Stimulated activated CD4-positive, alpha-beta T cell treated with anti-CD3 and anti-CD28 coated beads, TNF-alpha, amount 100 ng/mL, for 1 hour (primary cell): ENCODE data around the gene KCNS1.
"Not testable (repeated sequence)": the region's sequence is repeated elsewhere in the genome, so short reads cannot be mapped to it uniquely, and the experiment has no call there.

Source experiments
- DNase-seq, 3 donors: peaks; one replicate each; pipeline ENCODE4 v3.0.0-alpha.2; 2020; ENCODE audit warnings: low read depth in 3 of 3, low spot score in 1 of 3

Gene KCNS1, protein sequence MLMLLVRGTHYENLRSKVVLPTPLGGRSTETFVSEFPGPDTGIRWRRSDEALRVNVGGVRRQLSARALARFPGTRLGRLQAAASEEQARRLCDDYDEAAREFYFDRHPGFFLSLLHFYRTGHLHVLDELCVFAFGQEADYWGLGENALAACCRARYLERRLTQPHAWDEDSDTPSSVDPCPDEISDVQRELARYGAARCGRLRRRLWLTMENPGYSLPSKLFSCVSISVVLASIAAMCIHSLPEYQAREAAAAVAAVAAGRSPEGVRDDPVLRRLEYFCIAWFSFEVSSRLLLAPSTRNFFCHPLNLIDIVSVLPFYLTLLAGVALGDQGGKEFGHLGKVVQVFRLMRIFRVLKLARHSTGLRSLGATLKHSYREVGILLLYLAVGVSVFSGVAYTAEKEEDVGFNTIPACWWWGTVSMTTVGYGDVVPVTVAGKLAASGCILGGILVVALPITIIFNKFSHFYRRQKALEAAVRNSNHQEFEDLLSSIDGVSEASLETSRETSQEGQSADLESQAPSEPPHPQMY

DNA sequence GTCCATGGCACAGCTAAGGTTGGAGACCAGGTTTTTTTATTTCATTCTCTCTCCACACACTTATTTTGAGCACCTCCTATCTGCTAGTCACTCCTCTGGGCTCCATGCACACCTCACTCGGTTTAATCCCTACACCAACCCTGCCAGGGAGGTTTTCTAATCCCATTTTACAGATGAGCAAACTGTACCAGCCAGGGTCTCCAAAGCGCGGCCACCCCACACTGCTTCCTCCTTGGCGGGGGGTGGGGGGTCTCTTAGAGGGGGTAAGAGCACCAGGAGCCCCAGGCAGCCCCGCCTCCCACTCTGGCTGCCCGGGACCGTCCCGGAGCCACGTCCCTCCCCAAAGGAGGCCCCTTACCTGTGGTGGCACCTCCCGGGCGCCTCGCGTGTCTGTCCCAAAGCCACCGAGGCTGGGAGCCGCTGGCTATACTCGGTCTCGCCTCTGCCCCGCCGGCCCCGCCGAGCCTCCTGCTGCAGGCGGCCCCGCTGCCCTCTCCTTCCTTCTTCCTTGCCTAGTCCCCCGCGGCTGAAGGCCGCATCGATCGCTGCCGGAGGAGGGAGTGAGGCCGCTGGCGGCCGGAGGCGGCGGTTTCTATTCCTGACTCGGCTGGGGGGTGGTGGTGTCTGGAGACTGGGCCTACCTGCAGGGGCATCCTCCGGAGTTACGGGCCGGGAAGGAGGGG lies at the start of gene KCNS1:
KCNS1 (minus strand) TSS at position 565 of the 683 bp plus-strand sequence. CDS start 1,891 bp downstream, outside the sequence.
- DNase-seq, result no peak

DNA sequence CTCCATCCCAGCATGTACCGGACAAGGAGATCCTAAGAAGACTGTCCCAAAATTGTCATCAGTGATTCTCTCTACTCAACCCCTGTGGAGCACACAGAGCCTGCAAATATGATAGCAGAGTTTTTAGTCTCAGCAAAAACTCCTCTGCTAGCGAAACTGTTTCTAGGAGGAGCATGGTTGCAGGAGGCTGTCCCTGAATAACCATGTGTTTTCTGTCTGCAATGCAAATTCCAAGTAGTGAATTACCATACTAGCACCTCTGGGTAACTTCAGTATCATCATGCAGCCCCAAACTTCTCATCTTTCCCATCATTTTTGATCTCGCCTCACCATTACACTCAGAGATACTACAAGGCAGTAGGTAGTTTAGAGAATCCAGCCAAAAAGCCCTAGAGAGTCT lies 48.1 kb upstream of the KCNS1 start:
- no peak for DNase-seq

DNA sequence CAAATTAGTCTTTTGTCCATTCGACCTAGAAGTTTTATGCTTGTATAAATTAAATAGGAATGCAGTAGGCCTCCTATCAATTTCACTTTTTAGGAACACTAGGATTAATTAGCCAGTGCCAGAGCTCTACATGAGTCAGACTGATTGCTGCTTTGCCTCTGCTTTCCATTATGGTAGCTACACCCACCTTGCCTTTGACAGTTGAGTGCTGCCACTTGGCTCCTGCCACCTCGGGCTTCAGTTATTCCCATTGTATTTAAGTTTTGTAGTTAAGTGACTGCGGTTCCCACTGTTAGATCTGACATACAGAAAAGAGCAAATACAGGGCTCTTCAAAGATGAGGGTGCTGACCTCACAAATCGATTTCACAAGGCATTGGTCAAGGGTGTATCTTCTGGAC lies 39.9 kb upstream of the KCNS1 start:
- DNase-seq, result no peak

DNA sequence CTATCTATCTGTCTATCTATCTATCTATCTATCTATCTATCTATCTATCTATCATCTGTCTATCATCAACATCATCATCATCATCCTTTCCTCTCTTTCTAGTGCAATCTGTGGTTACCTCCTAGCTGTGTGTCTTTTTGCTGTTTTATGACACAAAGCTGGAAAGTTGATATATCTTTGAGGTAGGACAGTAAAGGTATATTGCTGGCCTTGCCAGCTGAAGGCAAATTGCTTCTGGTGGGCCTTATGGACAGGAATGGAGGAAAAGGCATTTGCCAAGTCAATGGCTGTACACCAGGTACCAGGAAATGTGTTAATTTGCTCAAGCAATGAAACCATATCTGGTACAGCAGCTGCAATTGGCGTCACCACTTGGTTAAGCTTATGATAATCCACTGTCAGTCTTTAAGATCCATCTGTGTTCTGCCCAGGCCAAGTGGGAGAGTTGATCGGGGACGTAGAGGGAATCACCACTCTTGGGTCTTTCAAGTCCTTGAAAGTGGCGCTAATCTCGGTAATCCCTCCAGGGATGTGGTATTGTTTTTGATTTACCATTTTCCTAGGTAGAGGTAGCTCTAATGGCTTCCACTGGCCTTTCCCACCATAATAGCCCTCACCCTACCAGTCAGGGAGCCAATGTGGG lies 38.9 kb upstream of the KCNS1 start:
- not testable (repeated sequence) for DNase-seq

DNA sequence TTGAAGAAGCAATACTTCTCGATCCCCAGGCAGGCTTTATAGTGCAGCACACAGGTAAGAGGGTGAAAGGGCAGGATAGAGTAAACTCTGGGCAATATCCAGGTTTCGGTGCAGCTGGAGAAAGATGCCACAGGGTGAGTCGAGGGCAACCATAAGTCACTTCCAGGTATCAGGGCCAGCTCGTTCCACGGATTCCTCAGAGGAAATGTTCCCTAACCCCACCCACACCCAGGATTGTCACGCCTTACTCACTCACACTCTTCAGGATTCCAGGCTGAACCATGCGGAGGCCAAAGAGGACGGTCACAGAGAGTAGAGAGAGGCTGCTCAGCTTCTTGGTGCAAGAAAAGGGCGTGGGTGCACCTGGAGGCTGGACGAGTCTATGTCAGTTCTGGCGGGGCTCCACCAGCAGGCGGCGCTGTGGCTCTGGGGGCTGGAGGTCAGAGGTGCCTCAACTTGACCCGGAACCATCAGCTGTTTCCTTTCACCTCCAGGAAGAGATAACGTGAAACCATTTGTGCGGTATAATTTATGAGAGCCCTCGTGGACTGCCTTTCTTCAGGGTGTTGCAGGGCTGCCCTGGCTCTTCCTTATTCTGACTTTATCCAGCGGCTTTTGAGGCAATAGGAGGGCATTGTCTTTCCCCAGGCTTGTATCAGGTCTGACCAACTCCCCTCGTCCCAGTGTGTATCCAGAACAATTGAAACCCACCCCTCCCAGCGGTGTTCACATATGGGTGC lies 37.8 kb upstream of the KCNS1 start:
- peak in 1 of 3 donors; percentile 31 for DNase-seq

DNA sequence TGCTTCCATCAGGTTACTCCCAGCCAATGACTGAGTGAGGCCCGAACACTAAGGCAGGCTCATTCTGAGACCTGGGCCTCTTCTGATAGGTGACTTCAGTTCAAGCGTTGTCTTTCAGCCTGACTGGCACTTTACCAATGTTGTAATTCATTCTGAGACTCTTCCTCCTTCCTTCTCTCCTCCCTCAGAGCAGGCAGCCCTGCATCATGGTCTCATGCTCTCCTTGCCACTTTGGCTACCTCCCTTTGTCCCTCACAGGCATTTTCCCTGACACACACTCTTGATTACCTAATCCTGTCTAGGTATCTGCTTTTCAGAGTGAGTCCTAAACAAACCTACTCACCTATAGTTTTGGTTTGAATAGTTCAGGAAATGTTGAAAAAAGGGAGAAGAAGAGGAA lies 36.0 kb upstream of the KCNS1 start:
- no peak for DNase-seq

DNA sequence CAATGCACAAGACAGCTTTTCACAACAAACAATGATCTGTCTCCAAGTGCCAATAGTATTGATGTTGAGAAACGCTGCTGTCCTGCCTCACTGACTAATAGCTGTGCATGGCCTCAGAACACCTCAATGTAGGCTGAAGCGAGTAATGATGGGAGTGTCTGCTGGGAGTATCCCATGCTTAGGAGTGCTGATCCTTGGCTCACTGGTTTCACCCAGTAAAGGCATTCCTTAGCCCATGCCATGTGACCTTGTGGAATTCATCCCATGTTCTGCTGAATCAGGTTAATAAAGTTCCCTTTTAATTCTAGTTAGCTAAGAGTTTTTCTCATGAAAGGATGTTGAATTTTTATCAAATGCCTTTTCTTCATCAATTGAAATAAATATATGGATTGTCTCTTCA lies 27.2 kb upstream of the KCNS1 start:
- DNase-seq, result no peak

DNA sequence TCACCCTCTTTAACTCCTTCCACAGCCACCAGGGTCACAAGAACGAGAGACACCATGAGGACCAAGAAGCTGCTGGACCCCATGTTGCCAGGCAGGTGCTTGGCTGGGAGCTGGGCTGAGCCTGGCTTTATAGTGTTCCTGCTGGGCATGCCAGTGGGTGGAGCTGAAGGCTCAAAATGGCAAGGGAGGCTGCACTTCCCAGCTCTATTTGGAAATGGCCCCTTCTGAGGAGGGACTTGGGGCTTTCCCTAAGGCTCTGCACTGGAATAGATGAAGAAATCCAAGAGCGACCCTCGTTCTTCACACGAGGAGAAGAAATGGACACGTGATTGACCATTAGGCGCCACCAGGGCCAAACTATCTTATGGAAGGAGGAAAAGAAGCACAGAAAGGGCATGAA lies 23.4 kb upstream of the KCNS1 start, which contains the start of gene WFDC12:
WFDC12 (minus strand) TSS at position 101 of the 400 bp plus-strand sequence; CDS start at position 83, 18 bp downstream.
- DNase-seq, result no peak

DNA sequence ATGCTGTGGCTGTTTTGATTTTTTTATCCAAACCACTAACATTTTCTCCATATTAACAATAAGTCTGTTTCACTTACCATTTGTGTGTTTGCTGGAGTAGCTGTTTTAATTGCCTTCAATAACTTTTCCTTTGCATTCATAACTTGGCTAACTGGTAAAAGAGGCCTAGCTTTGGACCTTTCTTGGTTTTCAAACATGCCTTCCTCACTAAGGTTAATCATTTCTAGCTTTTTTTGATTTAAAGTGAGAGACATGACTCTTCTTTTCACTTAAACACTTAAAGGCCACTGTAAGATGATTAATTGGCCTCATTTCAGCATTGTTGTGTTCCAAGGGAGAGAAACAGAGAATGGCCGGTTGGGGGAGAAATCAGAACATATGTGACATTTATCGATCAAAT lies 20.5 kb upstream of the KCNS1 start:
- no peak for DNase-seq

DNA sequence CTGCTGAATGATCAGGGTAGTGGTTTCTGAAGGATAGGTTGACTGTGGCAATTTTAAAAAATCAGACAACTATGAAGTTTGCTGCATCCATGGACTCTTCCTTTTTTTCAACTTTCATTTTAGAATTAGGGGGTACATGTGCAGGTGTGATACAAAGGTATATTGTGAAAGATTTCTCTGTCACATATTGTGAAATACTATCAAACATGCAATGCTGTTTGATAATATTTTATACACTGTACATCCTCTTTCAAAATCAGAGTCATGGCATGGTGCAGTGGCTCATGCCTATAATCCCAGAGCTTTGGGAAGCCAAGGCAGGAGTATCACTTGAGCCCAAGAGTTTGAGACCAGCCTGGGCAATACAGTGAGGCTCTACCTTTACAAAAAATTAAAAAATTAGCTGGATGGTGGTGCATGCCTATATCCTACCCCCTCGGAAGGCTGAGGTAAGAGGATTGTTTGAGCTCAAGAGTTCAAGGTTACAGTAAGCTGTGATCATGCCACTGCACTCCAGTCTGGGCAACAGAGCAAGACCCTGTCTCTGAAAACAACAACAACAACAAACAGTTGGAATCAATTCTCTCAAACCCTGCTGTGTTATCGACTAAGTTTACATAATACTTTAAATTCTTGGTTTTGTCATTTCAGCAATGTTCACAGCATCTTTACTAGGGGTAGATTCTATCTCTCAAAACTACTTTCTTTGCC lies 18.8 kb upstream of the KCNS1 start:
- DNase-seq, result no peak

DNA sequence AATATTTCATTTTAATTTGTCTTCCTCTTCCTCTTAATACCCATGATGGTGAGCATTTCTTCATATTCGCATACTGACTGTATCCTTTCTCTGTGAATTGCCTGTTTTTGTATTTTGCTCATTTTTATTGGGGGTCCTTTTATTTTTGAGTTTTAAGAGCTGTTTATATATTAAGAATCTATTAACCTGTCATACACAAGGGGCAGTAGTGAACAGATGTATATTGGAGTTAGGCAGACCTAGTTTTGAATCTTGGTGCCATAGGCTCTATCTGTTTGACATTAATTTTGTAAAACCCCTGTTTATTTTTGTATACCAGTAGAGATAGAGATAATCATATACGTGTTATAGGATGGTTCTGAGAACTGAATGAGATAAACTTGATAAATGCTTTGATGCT lies 17.1 kb upstream of the KCNS1 start:
- no peak for DNase-seq

DNA sequence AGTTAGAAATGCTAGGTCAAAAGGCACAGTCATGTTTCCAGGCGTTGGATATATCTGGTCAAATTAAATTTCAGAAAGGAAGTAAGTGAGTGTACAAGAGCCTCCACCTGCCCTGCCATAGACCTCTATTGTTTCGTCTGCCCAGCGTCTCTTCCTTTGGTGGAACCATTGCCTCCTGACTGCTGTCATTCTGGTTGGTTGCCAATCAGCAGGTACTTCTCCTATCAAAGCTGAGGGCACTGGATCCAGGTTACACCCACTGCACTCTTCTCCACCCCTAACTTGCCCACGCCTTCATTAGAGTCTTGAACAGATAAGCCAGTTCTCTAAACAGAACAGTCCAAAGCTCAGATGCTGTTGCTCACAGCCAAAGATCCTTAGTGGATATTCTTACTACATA lies 16.7 kb upstream of the KCNS1 start:
- no peak for DNase-seq

DNA sequence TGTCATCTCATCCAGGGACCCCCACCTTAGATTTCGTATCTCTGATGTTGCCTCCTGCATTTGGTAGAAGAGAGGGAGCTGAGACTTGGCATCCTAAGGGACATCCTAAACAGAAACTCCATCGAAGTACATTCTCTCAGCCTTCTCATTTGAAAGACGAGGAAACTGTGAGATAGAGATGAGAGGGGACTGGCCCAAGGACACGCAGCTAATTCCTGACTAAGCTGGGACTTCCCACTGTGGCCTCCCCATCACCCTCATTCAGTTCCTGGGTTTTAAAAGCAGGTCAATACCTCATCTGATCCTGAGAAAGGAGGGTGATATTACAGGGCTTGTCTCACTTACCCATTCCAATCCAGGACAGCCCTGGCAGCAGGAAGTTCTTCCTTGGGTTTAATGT lies 14.9 kb upstream of the KCNS1 start:
- no peak for DNase-seq

DNA sequence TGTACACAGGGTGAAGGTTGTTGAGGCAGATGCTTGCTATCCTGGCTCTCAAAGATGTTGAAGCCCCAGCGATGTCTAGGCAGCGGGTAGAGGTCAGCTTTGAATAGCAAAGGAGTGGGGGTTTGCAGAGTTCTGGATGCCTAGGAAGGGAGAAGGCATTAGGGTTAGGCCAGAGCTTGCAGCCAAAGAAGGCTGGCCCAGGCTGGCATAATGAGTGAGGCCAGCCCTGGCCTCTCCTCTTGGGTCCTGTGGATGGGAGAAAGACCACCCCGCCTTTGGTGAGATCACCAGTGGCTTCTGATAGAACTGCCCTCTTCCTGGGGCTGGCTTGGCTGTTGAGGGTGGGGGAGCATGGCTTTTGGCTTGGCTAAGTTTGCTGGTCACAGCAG lies 14.5 kb upstream of the KCNS1 start:
- no peak for DNase-seq

DNA sequence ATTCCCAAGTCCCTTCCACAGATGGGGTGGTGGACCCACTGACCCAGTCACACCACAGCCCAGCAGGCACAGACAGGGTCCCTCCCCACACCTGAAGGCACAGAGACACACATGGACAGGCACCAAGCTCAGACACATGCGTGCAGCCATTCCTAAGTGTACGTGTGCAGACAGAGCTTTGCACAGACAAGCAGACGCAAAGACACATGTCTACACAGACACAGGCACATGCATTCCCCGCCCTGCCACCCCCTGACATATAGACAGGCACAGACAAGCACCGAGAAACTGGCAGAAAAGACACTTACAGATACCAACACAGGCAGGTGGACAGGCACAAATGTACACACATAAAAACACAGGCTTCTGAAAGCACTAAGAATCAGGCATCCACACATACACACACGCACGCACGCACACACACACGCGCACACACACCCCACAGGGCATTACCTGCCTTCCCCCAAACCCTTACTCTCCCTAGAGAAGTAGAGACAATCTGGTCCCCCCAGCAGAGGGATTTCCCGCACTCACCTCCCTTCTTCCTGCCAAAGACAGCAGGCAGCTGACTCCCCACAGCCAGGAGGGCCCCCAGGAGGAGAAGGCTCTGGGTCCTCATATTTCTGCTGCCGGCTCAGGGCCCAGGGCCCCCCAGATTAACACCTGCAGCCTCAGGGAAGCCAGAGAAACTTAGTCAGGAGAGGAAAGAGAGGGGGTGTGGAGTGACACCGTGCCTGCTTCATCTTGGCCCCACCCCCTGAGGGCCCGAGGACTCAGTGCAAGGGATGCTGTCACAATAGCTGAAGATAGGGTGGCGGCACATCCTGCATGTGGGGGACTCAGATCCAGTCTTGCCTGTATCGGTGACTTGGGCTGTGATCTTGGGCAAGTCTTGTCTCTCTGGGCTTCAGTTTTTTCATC lies 13.8 kb upstream of the KCNS1 start, which contains the start of gene WFDC5:
WFDC5 (minus strand) TSS at position 710 of the 921 bp plus-strand sequence; CDS start at position 619, 91 bp downstream.
- no peak for DNase-seq

DNA sequence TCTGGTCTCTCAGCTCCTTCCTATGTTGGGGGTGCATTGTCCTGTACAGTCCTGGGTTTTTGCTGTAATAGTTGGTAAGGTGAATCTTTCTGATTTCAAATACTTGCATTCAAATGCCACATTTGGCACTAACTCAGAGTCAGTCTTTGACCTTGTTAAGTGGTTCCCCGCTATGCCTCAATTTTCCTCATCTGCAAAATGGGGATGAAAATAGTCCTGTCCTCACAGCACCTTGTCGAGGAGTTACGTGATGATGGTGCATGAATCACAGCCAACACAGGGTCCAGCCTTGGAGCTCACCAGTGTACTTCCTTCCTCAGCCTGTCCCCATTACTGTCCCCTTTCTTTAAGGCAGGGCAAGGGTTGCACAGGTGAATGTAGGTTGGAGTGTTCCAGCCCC lies 12.9 kb upstream of the KCNS1 start:
- DNase-seq, result no peak

DNA sequence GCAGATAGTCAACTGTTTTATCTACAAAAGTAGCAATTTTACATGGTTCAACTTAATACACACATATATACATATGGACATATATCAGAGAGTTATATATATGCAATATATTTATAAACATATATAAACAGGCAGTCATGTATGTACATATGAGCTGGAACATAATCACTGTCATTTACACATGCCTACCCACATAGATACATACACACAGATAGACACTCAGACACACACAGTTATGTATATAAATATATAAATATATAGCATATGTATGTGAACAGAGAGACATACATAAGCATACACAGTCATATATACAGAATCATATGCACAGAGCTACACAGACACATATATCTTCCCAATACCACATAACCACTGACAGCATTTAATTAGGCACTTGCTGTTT lies 11.8 kb upstream of the KCNS1 start:
- DNase-seq, result no peak

DNA sequence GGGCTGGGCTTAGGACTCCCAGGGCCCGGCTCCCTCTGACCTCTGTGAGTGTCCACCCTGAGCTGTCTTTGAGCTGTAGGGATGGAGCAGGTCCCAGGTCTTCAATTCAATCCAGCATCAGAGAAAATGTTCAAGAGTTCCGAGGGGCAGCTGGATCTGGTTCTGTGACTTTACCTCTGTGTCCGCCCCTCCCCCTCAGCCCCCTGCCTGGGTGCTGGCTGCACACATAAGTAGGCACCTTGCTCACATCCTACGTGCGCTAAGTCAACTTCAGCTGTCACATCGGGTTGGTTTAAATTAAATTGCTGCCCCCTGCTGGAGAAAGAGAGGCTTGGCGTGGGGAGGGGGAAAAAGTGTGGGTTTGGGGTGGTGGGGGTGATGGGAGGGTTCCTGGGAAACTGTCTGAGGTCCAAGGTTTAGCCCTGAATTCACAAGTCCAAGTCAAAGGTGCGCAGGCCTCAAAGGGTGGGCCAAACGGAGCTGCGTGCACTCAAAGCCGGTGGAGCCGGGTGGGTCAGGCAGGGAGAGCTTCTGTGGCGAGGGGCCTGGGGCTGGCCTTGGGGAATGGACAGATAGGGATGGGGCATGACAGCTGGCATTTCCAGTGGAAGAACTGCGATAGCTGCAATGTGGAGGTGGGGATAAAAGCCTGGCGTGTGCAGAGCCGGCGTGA lies 11.0 kb upstream of the KCNS1 start:
- no peak for DNase-seq

DNA sequence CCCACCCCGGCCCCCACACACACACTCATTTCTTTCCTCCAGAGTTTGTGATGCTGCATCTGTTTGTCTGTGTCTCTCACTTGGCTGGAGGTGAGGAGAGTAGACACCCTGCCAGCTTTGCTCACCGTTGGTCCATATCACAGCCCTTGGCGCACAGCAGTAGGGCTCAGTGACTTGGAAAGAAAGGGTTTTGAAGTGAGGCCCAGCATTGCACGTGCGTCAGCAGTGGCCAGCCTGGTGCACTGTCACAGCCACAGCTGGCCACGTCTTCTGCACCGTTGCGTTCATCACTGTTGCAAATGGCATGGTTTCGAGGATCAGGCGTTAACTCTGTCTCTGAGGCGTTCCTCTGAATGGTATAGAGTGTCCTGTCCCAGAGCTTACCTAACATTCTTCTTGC lies 10.4 kb upstream of the KCNS1 start:
- no peak for DNase-seq
